H1 (cell line): ENCODE measurements around the gene CHI3L1. TPM values are rescaled to one million over a fixed set of nuclear protein-coding genes. Genes with fewer than 3 reads are reported as not detected.

Source experiments
- CTCF ChIA-PET: fragments of 300-600 bp; sonication (Branson Sonifier 250); formaldehyde crosslinking; loops from one replicate; lab custom pipeline; 2021; ENCODE audit not compliant: partially characterized antibody; lab: Charles Lee
- POLR2A ChIA-PET: fragments of 300-600 bp; sonication (Branson Sonifier 250); formaldehyde crosslinking; loops from one replicate; lab custom pipeline; 2021; ENCODE audit warnings: inconsistent platforms; ENCODE audit not compliant: partially characterized antibody; lab: Charles Lee
- DNase-seq, 2 experiments: peaks; one replicate each; pipeline versions ENCODE4 v3.0.0 to v3.0.0-alpha.2; 2010 to 2022; ENCODE audit warnings: low spot score in 2 of 2, low read depth in 1 of 2, mixed read lengths in 1 of 2
- FAIRE-seq: peaks from 2 replicates; lab custom pipeline; 2011; peaks lifted over from hg19 to GRCh38; lab: Jason Lieb, UNC
- H2AFZ ChIP-seq: 2 replicates; pipeline ENCODE4 v1.8.1; 2012; ENCODE audit warnings: low read length, inconsistent platforms
- H2AK5ac ChIP-seq: 2 replicates; pipeline ENCODE4 v1.6.1; 2013; ENCODE audit warnings: low read depth, low read length
- H2BK120ac ChIP-seq: replicated peaks from 2 replicates; pipeline ENCODE3; 2013; ENCODE audit warnings: low read depth, low read length, inconsistent platforms
- H2BK12ac ChIP-seq: 2 replicates; pipeline ENCODE4 v1.6.1; 2013; ENCODE audit warnings: low read depth, low read length
- H2BK15ac ChIP-seq: 2 replicates; pipeline ENCODE4 v1.6.1; 2013; ENCODE audit warnings: low read length
- H2BK20ac ChIP-seq: 2 replicates; pipeline ENCODE4 v1.6.1; 2013; ENCODE audit warnings: low read length
- H2BK5ac ChIP-seq: 2 replicates; pipeline ENCODE4 v1.6.1; 2013; ENCODE audit warnings: low read depth, low read length
- H3K14ac ChIP-seq: 2 replicates; pipeline ENCODE4 v1.6.1; 2013; ENCODE audit warnings: inconsistent platforms; ENCODE audit not compliant: insufficient read length
- H3K18ac ChIP-seq: 2 replicates; pipeline ENCODE4 v1.6.1; 2013; ENCODE audit warnings: low read length; ENCODE audit errors: extremely low read depth
- H3K23ac ChIP-seq: 2 replicates; pipeline ENCODE4 v1.6.1; 2013; ENCODE audit warnings: inconsistent platforms; ENCODE audit not compliant: insufficient read length
- H3K23me2 ChIP-seq: 2 replicates; pipeline ENCODE4 v1.6.1; 2013; ENCODE audit warnings: low read depth, low read length
- H3K27ac ChIP-seq: 2 replicates; pipeline ENCODE4 v1.6.1; 2011; ENCODE audit warnings: low read depth, low read length, inconsistent platforms
- H3K27me3 ChIP-seq, 4 experiments: replicated peaks in 1 of 4; 1 replicate in 1 of 4; 2 replicates in 3 of 4; pipeline versions ENCODE4 v1.6.1 to v1.8.1; 2011 to 2013; ENCODE audit warnings: low read length in 3 of 4, mild to moderate bottlenecking in 3 of 4, inconsistent platforms in 2 of 4, mixed read lengths in 2 of 4, moderate library complexity in 1 of 4; ENCODE audit not compliant: control insufficient read depth in 3 of 4, insufficient read depth in 3 of 4; ENCODE audit errors: extremely low read depth in 1 of 4
- H3K36me3 ChIP-seq, 4 experiments: 2 replicates each; pipeline versions ENCODE4 v1.6.1 to v1.8.1; 2011 to 2013; ENCODE audit warnings: mild to moderate bottlenecking in 4 of 4, low read length in 3 of 4, moderate library complexity in 2 of 4, control low read depth in 1 of 4, inconsistent platforms in 1 of 4; ENCODE audit not compliant: insufficient read depth in 4 of 4, control insufficient read depth in 2 of 4
- H3K4ac ChIP-seq: replicated peaks from 2 replicates; pipeline ENCODE3; 2013; ENCODE audit warnings: low read length, low read depth, mixed read lengths, inconsistent platforms; ENCODE audit not compliant: insufficient read length
- H3K4me1 ChIP-seq, 4 experiments: replicated peaks in 1 of 4; 1 replicate in 1 of 4; 2 replicates in 3 of 4; pipeline versions ENCODE4 v1.6.1 to v1.8.1; 2011 to 2013; ENCODE audit warnings: low read length in 3 of 4, inconsistent platforms in 2 of 4, mixed read lengths in 1 of 4; ENCODE audit not compliant: insufficient read depth in 4 of 4, control insufficient read depth in 3 of 4
- H3K4me2 ChIP-seq, 2 experiments: 2 replicates each; pipeline versions ENCODE4 v1.6.1 to v1.8.1; 2011 to 2013; ENCODE audit warnings: low read depth in 2 of 2, low read length in 2 of 2, control low read depth in 1 of 2, inconsistent platforms in 1 of 2, mild to moderate bottlenecking in 1 of 2; ENCODE audit not compliant: insufficient read depth in 1 of 2
- H3K4me3 ChIP-seq, 4 experiments: fragments of 200-600, 300-600 bp in 1 of 4; sonication (generic), shearing (Covaris generic), sonication (Bioruptor Twin) in 1 of 4; 2 replicates each; pipeline versions ENCODE4 v1.5.1 to v1.8.1; 2011 to 2016; ENCODE audit warnings: low read length in 4 of 4, low read depth in 3 of 4, control low read depth in 2 of 4, inconsistent platforms in 2 of 4, mild to moderate bottlenecking in 2 of 4, mixed read lengths in 1 of 4, moderate library complexity in 1 of 4; ENCODE audit not compliant: insufficient read depth in 2 of 4; ENCODE audit errors: extremely low read depth in 1 of 4
- H3K56ac ChIP-seq: replicated peaks from 2 replicates; pipeline ENCODE3; 2013; ENCODE audit warnings: low read depth, mild to moderate bottlenecking, mixed read lengths, low read length, inconsistent platforms; ENCODE audit not compliant: insufficient read length
- H3K79me1 ChIP-seq: 2 replicates; pipeline ENCODE4 v1.6.1; 2013; ENCODE audit warnings: low read depth, low read length, control low read depth
- H3K79me2 ChIP-seq, 2 experiments: 2 replicates each; pipeline versions ENCODE4 v1.6.1 to v1.8.1; 2012 to 2013; ENCODE audit warnings: low read length in 2 of 2, mild to moderate bottlenecking in 2 of 2, inconsistent platforms in 1 of 2; ENCODE audit not compliant: insufficient read depth in 2 of 2, control insufficient read depth in 1 of 2
- H3K9ac ChIP-seq, 4 experiments: replicated peaks in 1 of 4; 1 replicate in 1 of 4; 2 replicates in 3 of 4; pipeline versions ENCODE4 v1.6.1 to v1.8.1; 2011 to 2013; ENCODE audit warnings: low read depth in 3 of 4, low read length in 3 of 4, control low read depth in 2 of 4, mild to moderate bottlenecking in 2 of 4, moderate library complexity in 2 of 4, inconsistent platforms in 1 of 4; ENCODE audit errors: extremely low read depth in 1 of 4
- H3K9me3 ChIP-seq, 2 experiments: 2 replicates each; pipeline versions ENCODE4 v1.6.1 to v1.8.1; 2012 to 2013; ENCODE audit warnings: mild to moderate bottlenecking in 2 of 2, moderate library complexity in 2 of 2, control low read depth in 1 of 2, inconsistent platforms in 1 of 2, low read depth in 1 of 2, low read length in 1 of 2, mixed read lengths in 1 of 2; ENCODE audit not compliant: insufficient read depth in 2 of 2
- H4K20me1 ChIP-seq, 2 experiments: replicated peaks in 1 of 2; 2 replicates each; pipeline versions ENCODE3 to v1.8.1; 2011 to 2013; ENCODE audit warnings: inconsistent platforms in 2 of 2, low read length in 2 of 2, mild to moderate bottlenecking in 1 of 2; ENCODE audit not compliant: insufficient read depth in 2 of 2, control insufficient read depth in 1 of 2
- H4K5ac ChIP-seq: 2 replicates; pipeline ENCODE4 v1.6.1; 2013; ENCODE audit warnings: low read length, low read depth, mixed read lengths, inconsistent platforms; ENCODE audit not compliant: insufficient read length
- H4K8ac ChIP-seq: 2 replicates; pipeline ENCODE4 v1.8.0; 2013; ENCODE audit warnings: mild to moderate bottlenecking, moderate library complexity, low read length, inconsistent platforms; ENCODE audit not compliant: insufficient read depth; ENCODE audit errors: extremely low read depth
- H4K91ac ChIP-seq: replicated peaks from 2 replicates; pipeline ENCODE3; 2013; ENCODE audit warnings: low read length, mixed read lengths, inconsistent platforms; ENCODE audit not compliant: insufficient read length
- ASH2L ChIP-seq: fragments of 200-600, 300-600 bp; sonication (generic); IDR thresholded peaks from one replicate; pipeline ENCODE4 v1.7.1; 2017; ENCODE audit warnings: low read length
- BACH1 ChIP-seq: IDR thresholded peaks from 2 replicates; pipeline ENCODE4 v1.6.1; 2012; ENCODE audit warnings: low read length, improper control_type of control experiment
- CBX8 ChIP-seq: fragments of 300-800, 300-1000 bp; sonication (generic); IDR thresholded peaks from 2 replicates; pipeline ENCODE4 v1.7.1; 2016; ENCODE audit warnings: low read depth, low read length, borderline replicate concordance
- CREB1 ChIP-seq: IDR thresholded peaks from 2 replicates; pipeline ENCODE4 v1.6.1; 2012; ENCODE audit warnings: inconsistent platforms
- EGR1 ChIP-seq: IDR thresholded peaks from 2 replicates; pipeline ENCODE4 v1.6.1; 2011; ENCODE audit warnings: low read depth, low read length, borderline replicate concordance
- FOSL1 ChIP-seq: IDR thresholded peaks from 2 replicates; pipeline ENCODE4 v1.6.1; 2011; ENCODE audit warnings: mild to moderate bottlenecking, low read depth, low read length, moderate library complexity; ENCODE audit not compliant: insufficient read depth
- JUN ChIP-seq: IDR thresholded peaks from 2 replicates; pipeline ENCODE4 v1.6.1; 2011; ENCODE audit warnings: low read depth, mild to moderate bottlenecking, improper control_type of control experiment, low read length
- PHF8 ChIP-seq: fragments of 200-600 bp; sonication (generic); conservative IDR thresholded peaks from 2 replicates; pipeline ENCODE4 v1.7.1; 2012; ENCODE audit warnings: low read depth, mild to moderate bottlenecking, inconsistent platforms, low read length, moderate library complexity
- SP2 ChIP-seq: IDR thresholded peaks from 2 replicates; pipeline ENCODE4 v1.6.1; 2012; ENCODE audit warnings: mild to moderate bottlenecking, low read length, inconsistent platforms
- SRF ChIP-seq: IDR thresholded peaks from 2 replicates; pipeline ENCODE4 v1.6.1; 2011; ENCODE audit warnings: mild to moderate bottlenecking, low read depth, low read length, moderate library complexity
- TCF12 ChIP-seq: IDR thresholded peaks from 2 replicates; pipeline ENCODE4 v1.6.1; 2011; ENCODE audit warnings: low read depth, mild to moderate bottlenecking, low read length
- USF2 ChIP-seq: IDR thresholded peaks from 2 replicates; pipeline ENCODE4 v1.6.1; 2011; ENCODE audit warnings: low read length, improper control_type of control experiment
- WGBS, 2 experiments: shearing (Covaris generic) in 1 of 2; methylation state at CpG; one replicate each; pipeline versions ENCODE4 v1.1.6 to v1.1.7; 2013 to 2015; ENCODE audit warnings: low lambda C conversion rate in 2 of 2, mixed read lengths in 2 of 2, inconsistent platforms in 1 of 2, low coverage in 1 of 2, missing lambda C conversion rate in 1 of 2; ENCODE audit not compliant: insufficient replicate concordance in 2 of 2, insufficient coverage in 1 of 2, insufficient read length in 1 of 2; ENCODE audit errors: extremely low coverage in 1 of 2, missing lambda C conversion rate in 1 of 2; 5-methylcytosine and 5-hydroxymethylcytosine counted together
- polyA plus RNA-seq, 7 experiments: library from polyadenylated mRNA; depleted of rRNA in 3 of 7; stranded (reverse) in 5 of 7; unstranded in 2 of 7; fragments of >200 nt in 5 of 7; fragments of 200-250 nt in 2 of 7; gene quantifications; 1 replicate in 5 of 7; 2 replicates in 1 of 7; 4 replicates in 1 of 7; pipeline versions ENCODE4 v1.2.1 to v1.2.3, GENCODE V29; 2011 to 2013; ENCODE audit warnings: missing spikeins in 2 of 7, mixed read lengths in 2 of 7
- total RNA-seq: library from RNA; stranded (reverse); fragmentation: NEBNext Ultra II Directional; extraction: Animal tissue kit (Norgen Biotek cat#: 25700); gene quantifications from 2 replicates; pipeline ENCODE4 v1.2.1, GENCODE V29; 2021
- TF ChIP-seq, protein P1 (sequence below): IDR thresholded peaks from 2 replicates; pipeline ENCODE4 v1.6.1; 2012; ENCODE audit warnings: low read length, inconsistent platforms

Gene CHI3L1
- total and polyA plus RNA-seq, 2 of the 8 experiments (the other 6 are each of a cell fraction or from before 2014, with no cell fraction given) = 1.0 TPM; not detected in 1

GRCh38 chr1:203208181-203208580 lies 21.7 kb upstream of the CHI3L1 start:
- no peak overlapping the region for H3K18ac ChIP-seq
- 82% methylated on average over 1 of the region's 1 CpG; no CpG with 5 or more reads in 1 of the 2 experiments for WGBS, 2 experiments
- no peak overlapping the region for H3K27ac ChIP-seq
- FAIRE-seq (no peak), DNase-seq (no peak)
- H4K8ac ChIP-seq = no peak overlapping the region
- no peak overlapping the region for H3K4ac ChIP-seq
- H3K79me2 ChIP-seq = no peaks in the 10 kb centered on the region
- H4K91ac ChIP-seq = no peak overlapping the region
- H2AFZ ChIP-seq = no peak overlapping the region
- no peak overlapping the region for H2BK20ac ChIP-seq
- H2BK12ac ChIP-seq = no peak overlapping the region
- no peak overlapping the region for H4K5ac ChIP-seq
- H3K4me2 ChIP-seq = no peak overlapping the region
- peaks cover 0 to 4% (median 0%) of the 10 kb centered on the region in 4 experiments; a peak in 1 of 7 replicates for H3K4me1 ChIP-seq
- H4K20me1 ChIP-seq = no peaks in the 10 kb centered on the region
- H3K36me3 ChIP-seq = no peaks in the 10 kb centered on the region
- H3K14ac ChIP-seq = no peak overlapping the region
- H2BK15ac ChIP-seq = no peak overlapping the region
- H3K56ac ChIP-seq = no peak overlapping the region
- no peak overlapping the region for H3K23ac ChIP-seq
- no peaks in the 10 kb centered on the region for H3K27me3 ChIP-seq
- H3K4me3 ChIP-seq = no peak overlapping the region
- H3K79me1 ChIP-seq = no peaks in the 10 kb centered on the region
- no peak overlapping the region for H3K9ac ChIP-seq
- ChIA-PET POLR2A (interaction anchor here (1.1 kb wide), 1 partner anchor 201 kb away, joined by 4 read pairs; the partner anchor contains the start of gene TMEM183A), CTCF (interaction anchor here (1.2 to 6.0 kb wide), 9 partner anchors 9 to 168 kb away, joined by 3 to 56 read pairs (median 6); no protein-coding TSS in a partner anchor)
- H2BK5ac ChIP-seq = no peak overlapping the region
- no peak overlapping the region for H2AK5ac ChIP-seq
- H3K9me3 ChIP-seq = no peaks in the 10 kb centered on the region
- H3K23me2 ChIP-seq = no peaks in the 10 kb centered on the region
- H2BK120ac ChIP-seq = no peak overlapping the region
- TF ChIP-seq EGR1 (no peak), SP2 (no peak), ASH2L (no peak), SRF (no peak), USF2 (no peak), BACH1 (no peak), FOSL1 (no peak), TCF12 (no peak), CBX8 (no peak), CREB1 (no peak), JUN (no peak), PHF8 (no peak)
- TF ChIP-seq, protein P1, sequence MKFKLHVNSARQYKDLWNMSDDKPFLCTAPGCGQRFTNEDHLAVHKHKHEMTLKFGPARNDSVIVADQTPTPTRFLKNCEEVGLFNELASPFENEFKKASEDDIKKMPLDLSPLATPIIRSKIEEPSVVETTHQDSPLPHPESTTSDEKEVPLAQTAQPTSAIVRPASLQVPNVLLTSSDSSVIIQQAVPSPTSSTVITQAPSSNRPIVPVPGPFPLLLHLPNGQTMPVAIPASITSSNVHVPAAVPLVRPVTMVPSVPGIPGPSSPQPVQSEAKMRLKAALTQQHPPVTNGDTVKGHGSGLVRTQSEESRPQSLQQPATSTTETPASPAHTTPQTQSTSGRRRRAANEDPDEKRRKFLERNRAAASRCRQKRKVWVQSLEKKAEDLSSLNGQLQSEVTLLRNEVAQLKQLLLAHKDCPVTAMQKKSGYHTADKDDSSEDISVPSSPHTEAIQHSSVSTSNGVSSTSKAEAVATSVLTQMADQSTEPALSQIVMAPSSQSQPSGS = no peak
